Panc1 (cell line): Measurements from ENCODE around the gene CHST9.

Source experiments
- CTCF ChIP-seq: fragments of 450-650 bp; IDR thresholded peaks from 2 replicates; pipeline ENCODE4 v1.5.1; 2017; ENCODE audit warnings: mild to moderate bottlenecking
- REST ChIP-seq, 2 experiments: IDR thresholded peaks; 2 replicates each; pipeline ENCODE4 v1.6.1; 2011 to 2012; ENCODE audit warnings: low read depth in 2 of 2, control low read depth in 1 of 2, low read length in 1 of 2, mild to moderate bottlenecking in 1 of 2, moderate library complexity in 1 of 2; ENCODE audit not compliant: insufficient read depth in 1 of 2
- SIN3A ChIP-seq: IDR thresholded peaks from 2 replicates; pipeline ENCODE4 v1.6.1; 2012; ENCODE audit warnings: low read depth, mild to moderate bottlenecking, low read length, moderate library complexity, borderline replicate concordance; ENCODE audit not compliant: insufficient read depth

DNA sequence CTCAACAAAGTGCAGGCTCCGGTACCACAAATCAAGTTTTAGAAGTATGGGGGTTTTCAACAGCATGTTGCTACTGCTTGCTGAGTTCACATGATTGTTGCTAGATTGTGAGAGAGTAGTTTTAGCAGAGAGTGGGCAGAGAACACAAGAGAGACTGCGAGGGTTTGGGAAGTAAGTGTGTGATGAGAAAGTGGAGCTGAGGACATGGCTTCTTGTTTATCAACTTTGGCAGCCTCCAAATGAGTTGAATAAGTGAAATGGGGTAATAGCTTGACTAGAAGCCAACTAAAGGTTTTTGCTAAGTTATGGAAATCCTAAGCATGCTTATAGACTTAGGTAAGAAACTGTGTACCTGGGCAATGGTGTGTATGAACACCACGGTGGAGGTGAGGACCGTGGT is 135.1 kb downstream of the CHST9 start:
- no peak for TF ChIP-seq CTCF
- TF ChIP-seq SIN3A, result no peak
- no peak for TF ChIP-seq REST (IDR thresholded peaks at IDR 0.05; ENCODE audit: insufficient read depth in 1 of 2, low read depth in 2 of 2, low read length in 1 of 2)
